HG02759 (cell line): ENCODE data around the gene CCDC187.
"Not testable (repeated sequence)": the region's sequence is repeated elsewhere in the genome, so short reads cannot be mapped to it uniquely, and the experiment has no call there.

Experiments used
- ATAC-seq: cut with Tn5 transposase; IDR thresholded peaks from one replicate; pipeline ENCODE4 v1.9.1; 2021; ENCODE audit warnings: mild to moderate bottlenecking, moderate library complexity; ENCODE audit not compliant: unreplicated experiment

The CCDC187 gene

DNA sequence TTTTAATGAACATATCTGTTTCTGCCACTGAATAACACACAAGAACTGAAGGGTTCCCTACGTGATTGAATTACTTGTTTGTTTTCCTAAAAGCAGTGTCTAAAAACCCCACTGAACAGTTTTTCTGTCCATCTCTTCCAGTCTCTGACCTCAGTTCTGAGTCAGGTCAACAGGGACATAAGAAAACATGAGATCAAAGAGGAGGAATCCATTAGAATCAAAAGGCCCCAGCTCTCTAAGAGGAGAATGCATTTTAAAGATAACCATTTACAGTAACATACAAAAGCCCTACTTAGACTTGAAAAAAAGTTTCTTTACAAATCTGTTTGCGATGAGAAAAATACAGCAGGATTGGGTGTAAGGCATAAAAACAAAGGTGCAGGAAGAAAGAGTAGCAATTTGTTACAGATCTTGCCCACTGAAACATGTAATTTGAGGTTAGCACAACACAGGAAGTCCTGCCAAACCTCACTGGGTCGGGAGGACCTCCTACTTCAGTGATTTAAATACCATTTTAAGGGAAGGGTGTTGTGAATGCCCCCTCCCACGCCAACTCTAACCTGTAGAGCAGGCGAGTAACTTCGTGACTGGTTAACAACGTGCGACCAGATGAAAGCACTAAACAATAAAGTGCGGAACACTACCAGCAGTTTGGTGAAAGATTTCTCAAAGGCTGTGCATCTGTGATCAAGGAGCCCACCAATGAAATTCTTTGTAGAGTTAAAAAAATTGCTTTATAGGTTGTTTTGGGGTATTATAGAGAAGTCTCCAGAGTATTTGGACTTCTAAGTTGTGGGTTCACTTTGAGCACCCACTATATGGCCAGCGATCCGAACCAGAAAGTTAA is 59.5 kb downstream of the CCDC187 start:
- ATAC-seq = no peak

DNA sequence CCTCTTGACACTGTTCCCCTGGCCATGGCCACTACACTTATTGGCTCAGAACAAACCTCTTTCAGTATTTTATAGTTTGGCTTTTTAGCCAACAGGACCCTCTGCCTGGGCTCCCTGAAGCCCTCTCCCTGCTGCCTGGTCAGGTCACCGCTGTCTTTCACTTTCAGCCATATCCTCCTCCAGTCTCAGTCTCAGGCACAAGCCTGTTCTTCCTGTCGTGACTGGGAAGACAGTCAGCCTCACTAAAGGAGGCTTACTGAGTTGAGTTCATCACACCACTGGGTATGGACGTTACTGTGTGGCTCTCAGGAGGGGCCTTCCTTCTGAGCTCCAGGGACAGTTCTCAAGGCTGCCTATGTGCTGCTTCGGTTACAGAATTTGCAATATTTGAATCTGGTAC is 60.3 kb downstream of the CCDC187 start:
- ATAC-seq = no peak

DNA sequence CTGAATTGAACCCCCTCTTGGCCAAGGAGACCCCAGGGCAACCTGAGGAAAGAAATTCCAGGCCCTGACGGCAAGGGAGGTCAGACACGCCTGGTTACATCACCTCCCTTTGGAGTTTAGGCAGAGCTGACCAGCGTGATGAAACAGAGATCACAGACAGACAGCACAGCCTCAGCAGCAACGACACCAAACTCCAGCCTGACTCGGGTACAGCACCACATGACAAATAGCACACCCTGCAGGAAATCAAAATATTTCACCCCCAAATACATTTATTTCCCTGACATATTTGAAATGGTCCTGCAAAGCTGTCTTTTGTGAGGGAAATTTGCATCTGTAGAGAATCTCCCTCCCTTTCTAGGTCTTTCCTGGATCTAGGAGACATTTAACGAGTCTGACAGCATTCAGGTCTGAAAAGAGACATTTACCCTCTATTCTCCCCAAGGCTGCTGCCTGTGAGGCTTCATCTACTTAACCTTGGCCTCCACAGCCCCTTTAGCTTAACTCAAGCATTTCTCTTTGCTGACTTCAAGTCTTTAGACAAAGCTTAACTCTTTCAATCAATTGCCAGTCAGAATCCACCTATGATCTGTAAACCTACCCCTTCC is 60.9 kb downstream of the CCDC187 start:
- no peak for ATAC-seq

DNA sequence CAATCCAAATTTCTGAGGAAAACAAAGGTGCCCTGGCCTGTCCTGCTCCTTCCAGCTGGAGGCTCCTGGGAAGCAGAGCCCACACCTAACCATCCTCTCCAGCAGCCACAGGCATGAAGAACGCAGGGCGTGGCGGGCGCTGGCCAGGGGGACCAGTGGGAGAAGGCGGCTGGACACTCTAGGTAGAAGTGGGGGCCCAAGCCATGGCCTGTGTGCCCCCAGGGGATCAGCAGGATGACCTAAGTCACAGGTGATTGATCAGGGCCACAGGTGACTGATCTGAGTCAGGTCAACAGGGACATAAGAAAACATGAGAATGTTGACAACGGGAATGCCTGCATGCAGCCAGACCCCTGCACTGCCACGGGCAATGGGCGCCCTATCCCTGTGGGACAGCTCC is 61.6 kb downstream of the CCDC187 start:
- no peak for ATAC-seq

DNA sequence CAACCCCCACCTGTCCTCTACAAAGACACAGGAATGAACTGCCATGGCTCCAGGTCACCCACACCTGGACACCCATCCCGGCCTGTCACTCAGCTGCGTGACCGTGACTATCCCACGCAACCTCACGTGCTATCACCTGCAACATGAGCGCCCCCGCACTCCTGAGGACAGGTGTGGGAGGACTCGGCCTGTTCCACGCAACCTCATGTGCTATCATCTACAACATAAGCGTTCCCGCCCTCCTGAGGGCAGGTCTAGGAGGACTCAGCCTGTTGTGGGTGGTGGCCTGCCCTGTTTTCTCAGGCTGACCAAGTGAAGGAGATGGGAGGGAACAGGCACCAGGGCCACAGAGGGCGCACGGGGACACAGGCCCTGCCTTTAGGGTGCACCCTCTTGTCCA is 62.4 kb downstream of the CCDC187 start:
- no peak for ATAC-seq

DNA sequence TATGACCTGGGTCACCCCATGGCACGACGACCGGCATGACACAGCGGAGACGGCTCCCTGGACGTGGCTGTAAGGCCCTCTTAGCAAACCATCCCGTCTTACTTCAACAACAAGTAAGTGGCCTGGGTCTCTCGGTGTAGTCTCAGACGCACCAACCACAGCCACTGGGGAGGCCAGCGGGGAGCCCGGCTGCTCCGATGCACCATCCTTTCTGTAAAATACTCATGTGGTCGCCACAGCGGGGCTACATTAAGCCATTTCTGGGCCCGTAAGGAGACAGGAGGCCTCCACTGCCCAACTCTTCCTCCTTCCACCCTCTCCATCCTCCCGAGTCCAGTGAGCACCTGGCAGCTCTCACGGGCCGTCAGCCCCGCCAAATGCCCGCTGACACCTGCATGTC is 63.0 kb downstream of the CCDC187 start:
- no peak for ATAC-seq

DNA sequence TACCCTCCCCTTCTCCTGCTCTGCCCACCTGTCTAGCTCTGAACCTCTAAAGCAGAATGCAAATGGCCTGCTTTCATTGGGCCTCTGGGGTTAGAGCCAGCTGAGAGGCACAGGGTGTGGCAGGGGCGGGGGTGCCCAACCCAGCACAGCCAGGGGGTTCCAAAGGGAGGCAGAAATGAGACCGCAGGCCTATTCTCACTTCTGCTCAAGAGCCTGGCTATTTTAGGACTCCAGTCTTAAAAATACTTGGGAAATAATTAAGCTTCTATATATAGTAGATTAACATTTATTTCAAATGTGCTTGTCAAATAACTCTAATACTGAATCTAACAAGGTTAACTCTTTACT is 63.9 kb downstream of the CCDC187 start:
- ATAC-seq = no peak

DNA sequence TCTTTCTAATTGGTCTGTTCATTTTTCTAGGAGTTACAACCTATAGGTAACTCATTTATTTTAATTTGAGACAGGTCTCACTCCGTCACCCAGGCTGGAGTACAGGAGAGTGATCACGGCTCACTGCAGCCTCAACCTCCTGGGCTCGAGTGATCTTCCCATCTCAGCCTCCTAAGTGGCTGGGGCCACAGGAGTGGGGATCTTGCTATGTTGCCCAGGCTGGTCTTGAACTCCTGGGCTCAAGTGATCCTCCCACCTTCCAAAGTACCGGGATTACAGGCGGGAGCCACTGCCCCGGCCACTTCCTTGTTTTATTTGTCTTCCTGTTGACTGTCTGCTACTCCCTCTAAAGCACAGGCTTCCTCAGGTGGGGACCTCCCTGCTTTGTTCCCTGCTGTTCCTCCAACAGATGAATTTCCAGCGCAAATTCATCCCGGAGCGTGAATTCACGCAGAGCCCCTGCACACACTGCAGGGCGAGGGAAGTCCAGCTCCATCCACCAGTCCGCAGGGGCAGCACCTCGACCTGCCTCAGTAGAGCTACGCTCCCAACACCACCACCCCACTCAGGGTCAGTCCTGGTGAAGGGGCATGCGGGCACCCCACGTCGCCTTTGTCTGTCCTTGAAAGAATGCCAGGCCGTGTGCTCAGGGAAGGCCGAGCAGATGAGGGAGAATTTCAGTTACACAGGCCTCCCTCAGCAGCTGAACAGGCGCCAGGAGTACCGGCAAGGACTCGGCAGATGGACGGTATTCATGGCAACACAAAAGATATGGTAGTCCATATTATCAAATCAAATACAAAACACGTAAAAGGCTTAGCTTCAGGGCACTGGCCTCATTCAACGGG is 64.5 kb downstream of the CCDC187 start:
- ATAC-seq = no peak

DNA sequence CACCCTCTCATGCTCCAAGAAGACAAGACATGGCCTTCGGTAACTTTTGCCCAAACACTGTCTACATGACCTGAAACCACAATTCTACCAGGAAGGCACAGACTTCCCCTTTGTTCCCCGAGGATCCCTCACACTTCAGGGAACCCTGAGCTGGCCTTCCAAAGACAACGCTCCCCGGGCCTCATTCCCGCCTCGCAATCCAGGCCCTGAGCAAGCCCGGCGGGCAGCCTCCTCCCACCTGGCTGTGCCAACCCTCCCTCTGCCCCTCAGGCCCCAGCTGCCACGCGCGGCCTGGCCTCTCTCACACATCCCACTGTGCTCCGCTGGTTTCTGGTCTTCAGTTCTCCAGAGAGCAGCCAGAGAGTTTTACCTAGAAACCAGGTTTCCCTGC is 65.6 kb downstream of the CCDC187 start:
- no peak for ATAC-seq

DNA sequence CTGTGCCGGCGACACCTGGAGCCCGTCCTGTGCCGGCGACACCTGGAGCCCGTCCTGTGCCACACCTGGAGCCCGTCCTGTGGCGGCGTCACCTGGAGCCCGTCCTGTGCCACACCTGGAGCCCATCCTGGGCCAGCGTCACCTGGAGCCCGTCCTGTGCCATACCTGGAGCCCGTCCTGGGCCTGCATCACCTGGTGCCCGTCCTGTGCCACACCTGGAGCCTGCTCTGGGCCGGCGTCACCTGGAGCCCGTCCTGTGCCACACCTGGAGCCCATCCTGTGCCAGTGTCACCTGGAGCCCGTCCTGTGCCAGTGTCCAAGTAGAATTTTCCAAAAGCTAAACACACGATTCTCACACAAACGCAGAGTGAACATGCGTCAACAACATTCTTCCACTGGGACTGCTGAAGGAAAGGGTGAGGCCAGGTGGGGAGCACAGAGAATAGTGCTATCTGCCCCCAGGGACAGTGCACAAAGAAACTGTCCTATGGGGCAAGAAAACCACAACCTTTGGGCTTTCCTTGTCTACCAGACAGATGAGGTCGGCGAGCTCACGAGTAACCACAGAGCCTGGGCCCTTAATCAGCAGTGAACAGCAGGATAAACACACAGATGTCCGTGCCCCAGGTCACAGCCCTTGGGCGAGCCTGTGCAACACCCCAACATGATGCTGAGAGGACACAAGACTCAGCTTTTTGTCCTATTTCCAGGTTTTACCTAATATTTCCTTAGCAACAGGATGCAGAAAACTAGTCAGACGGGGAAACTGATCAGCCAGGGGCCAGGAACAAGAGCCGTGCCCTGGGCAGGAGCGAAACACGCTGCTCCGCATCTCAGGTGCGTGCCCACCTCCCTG is 66.2 kb downstream of the CCDC187 start:
- ATAC-seq = no peak

DNA sequence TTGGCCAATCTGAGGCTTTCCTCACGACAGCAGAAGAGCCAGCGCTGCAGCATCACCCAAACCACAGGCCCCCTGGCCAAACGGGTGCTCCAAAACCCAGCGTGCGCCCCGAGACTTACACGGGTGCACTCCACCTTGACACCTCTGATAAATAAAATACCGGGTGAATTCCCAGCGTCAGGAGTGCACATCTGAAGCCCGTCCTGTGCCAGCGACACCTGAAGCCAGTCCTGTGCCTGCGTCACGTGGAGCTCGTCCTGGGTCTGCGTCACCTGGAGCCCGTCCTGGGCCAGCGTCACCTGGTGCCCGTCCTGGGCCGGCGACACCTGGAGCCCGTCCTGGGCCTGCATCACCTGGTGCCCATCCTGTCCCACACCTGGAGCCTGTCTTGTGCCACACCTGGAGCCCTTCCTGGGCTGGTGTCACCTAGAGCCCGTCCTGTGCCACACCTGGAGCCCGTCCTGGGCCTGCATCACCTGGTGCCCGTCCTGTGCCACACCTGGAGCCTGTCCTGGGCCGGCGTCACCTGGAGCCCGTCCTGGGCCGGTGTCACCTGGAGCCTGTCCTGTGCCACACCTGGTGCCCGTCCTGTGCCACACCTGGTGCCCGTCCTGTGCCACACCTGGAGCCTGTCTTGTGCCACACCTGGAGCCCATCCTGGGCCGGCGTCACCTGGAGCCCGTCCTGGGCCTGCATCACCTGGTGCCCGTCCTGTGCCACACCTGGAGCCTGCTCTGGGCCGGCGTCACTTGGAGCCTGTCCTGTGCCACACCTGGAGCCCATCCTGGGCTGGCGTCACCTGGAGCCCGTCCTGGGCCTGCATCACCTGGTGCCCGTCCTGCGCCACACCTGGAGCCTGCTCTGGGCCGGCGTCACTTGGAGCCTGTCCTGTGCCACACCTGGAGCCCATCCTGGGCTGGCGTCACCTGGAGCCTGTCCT is 67.2 kb downstream of the CCDC187 start:
- ATAC-seq = not testable (repeated sequence)

DNA sequence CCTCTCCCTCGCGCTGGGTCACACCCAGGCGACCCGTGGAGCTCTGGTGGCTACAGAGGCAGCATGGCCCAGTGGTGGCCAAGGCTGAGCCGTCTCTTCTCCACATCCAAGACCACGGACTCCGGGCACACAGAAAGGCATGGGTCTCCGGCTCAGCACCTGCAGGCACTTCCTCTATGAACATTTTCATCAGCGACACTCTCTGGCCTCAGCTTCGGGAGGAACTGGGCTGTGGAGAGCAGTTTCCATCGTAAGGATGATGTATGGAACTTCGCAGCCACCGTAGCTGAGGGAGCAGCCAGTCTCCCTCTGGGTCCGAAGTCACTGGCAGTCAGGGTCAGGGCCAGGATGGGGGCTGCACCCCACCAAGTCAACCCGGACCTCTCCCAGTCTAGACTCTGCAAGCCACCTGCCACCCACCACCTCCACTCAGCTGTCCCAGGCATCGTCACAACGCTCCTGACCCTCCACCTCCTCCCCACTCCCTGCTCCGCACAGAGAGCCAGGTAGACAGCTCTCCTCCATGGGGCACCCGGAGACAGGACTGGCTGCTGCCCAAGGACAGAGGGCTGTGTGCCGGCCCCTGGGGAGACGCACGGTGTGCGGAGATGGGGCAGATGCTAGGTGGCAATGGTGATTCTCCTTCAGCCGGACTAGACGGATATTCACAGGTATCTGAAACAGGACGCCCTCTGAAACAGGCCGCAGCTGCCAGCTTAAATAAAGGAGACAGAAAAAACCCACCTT is 68.0 kb downstream of the CCDC187 start:
- no peak for ATAC-seq

DNA sequence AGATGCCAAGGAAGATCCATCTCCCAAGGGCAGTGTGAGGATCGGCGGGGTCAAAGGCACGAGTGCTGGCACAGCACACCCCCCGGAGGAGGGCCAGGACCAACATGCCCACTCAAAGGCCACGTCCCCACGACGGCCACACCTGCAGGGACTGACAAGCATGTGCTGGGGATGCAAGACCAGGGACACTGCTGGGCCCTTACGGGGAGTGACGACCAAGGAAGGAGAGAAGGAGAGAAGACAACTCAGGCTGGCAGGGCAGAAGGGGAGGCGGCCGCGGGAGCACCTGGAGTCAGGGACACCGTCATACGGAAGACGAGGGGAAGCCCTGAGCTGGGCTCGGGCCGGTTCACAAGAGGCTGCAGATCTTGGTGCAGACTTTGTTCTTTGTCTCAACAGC is 68.7 kb downstream of the CCDC187 start:
- no peak for ATAC-seq

DNA sequence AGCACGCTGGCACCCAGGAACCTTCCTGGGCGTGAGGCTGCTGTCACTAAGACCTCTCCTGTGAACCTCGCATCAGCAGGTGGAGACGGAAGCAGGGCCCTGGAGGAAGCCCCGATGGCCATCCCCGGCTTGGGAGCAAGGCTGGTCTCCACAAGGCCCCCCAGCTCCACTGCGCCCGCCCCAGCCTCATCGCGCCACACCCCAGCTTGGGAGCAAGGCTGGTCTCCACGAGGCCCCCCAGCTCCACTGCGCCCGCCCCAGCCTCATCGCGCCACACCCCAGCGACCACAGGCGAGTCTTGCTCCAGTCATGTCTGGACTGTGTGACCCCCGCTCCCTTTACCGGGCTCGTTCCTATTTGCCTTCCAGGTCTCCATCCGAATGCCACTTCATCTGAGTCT is 69.3 kb downstream of the CCDC187 start:
- no peak for ATAC-seq

DNA sequence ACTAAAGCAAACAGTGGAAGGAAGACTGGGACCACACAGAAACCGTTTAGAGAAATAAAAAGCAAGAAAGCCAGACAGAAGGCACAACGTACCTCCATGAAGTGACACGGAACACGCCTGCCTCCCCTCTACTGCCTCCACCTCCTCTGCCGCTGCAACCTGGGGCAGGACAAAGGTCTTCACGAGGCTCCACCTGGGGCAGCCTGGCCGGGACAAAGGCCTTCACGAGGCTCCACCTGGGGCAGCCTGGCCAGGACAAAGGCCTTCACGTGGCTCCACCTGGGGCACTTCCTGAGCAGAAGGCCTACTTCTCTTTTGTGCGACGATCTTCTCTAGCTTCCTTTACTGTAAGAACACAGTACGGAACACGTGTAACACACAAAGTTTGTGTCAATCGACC is 70.0 kb downstream of the CCDC187 start:
- no peak for ATAC-seq

DNA sequence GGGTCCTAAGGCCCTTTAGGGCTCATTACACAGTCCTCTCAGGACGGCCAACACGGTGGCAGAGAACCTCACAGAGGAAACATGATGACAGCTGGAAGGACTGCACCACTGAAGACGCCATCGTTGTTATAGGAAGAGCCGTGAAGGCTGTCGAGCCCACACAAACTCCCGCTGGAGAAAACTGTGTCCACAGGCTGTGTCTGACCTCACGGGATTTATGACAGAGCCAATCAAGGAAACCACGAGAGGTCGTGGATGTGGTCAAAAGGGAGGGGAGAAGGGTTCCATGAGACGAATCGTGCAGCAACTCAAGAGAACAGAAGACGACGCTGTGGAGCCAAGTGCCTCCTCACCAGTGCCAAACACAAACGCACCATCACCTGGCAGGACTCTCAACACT is 70.5 kb downstream of the CCDC187 start:
- ATAC-seq = no peak

DNA sequence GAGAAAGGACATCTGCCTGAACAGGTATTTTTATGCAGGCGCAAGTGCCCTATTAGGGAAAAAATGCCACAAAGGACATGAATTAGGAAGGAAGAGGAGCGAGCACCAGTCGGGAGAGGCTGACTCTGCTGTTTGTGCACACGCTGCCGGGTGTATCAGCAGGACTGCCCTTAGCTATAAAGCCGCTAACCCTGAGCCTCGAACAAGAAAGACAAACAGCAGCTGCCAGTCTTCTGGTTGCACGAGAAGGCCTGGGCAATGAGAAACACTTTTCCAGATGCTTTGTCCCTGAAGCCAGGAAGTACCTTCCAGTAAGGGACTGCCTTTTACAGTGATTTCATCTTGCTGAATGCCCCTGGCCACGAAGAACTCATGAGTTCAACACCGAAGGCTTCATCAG is 70.9 kb downstream of the CCDC187 start:
- no peak for ATAC-seq

DNA sequence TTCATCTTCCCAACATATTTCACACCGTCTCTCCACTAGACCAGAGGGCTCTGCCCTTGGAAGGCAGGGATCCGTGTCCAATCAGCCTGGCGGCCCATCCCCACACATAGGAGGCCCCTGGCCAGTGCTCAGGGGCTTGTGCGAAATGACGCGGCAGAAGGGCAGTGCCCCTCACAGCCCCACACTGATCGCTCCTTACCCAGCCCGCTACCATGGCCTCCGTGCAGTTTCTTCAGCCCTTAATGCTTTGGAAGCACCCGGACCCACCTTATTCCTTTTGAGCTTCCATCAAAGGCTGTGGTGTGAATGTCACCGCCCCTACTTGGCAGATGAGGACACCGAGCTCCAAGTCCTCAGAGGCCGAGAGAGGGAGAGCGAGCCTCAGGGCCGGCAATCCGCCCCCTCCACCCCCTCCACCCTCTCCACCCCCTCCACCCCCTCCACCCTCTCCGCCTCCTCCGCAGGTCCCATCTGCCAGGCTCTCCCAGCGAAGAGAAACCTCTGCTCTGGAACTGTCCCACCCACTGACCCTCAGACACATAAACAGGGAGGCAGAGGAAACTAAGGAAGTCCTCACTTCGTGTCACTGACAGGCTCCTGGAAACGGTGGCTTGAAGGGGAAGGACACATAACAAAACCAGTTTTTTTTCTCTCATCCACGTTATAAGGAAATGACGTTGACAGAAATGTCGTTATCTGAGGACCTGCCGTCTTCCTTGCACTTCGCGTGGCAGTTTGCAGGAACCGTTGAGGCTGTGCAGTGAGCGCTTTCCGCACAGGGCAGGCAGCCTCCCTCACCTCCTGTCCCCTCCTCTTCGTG is 72.2 kb downstream of the CCDC187 start:
- ATAC-seq = no peak
